Measurements from ENCODE around the gene SLC32A1. TPM values are rescaled to one million over a fixed set of nuclear protein-coding genes. Genes with fewer than 3 reads are reported as not detected.

Gene SLC32A1
- total and polyA plus RNA-seq, 2 donors from 2014 or later = not detected

DNA sequence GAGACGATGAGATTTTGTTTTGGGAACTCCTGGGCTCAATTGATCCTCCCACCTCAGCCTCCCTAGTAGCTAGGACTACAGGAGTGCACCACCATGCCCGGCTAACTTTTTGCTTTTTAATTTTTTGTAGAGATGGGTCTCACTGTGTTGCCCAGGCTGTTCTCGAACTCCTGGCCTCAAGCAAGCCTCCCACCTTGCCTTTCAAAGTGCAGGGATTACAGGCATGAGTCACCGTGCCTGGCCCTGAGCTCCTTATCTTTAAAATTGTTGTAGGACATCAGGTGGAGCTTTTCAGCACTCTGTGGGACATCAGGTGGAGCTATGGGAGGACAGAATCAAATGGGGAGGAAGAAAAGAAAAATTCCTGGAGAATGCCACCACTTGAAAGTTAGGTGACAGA, 36.7 kb downstream of the SLC32A1 start:
- no peaks in the 10 kb centered on the region for H3K4me1 ChIP-seq (ENCODE audit: control insufficient read depth in 2 of 3, insufficient read depth in 2 of 3, low read depth in 1 of 3, low read length in 3 of 3)
- no peak for DNase-seq
- H3K27ac ChIP-seq (ENCODE audit: low read depth in 2 of 2, low read length in 2 of 2) = no peak overlapping the region
- TF ChIP-seq, protein P1, sequence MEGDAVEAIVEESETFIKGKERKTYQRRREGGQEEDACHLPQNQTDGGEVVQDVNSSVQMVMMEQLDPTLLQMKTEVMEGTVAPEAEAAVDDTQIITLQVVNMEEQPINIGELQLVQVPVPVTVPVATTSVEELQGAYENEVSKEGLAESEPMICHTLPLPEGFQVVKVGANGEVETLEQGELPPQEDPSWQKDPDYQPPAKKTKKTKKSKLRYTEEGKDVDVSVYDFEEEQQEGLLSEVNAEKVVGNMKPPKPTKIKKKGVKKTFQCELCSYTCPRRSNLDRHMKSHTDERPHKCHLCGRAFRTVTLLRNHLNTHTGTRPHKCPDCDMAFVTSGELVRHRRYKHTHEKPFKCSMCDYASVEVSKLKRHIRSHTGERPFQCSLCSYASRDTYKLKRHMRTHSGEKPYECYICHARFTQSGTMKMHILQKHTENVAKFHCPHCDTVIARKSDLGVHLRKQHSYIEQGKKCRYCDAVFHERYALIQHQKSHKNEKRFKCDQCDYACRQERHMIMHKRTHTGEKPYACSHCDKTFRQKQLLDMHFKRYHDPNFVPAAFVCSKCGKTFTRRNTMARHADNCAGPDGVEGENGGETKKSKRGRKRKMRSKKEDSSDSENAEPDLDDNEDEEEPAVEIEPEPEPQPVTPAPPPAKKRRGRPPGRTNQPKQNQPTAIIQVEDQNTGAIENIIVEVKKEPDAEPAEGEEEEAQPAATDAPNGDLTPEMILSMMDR (IDR thresholded peaks at IDR 0.05; ENCODE audit: borderline replicate concordance, extremely low read depth, insufficient read depth) = no peak
- no peak overlapping the region for H3K4me3 ChIP-seq (ENCODE audit: low read length in 3 of 3)
- H3K9ac ChIP-seq (ENCODE audit: low read length in 3 of 3) = no peak overlapping the region
- H3K27me3 ChIP-seq (ENCODE audit: control insufficient read depth, insufficient read depth, low read length) = no peaks in the 10 kb centered on the region
- intact Hi-C loops (cut with DNase I) = no loop called here
- peaks cover 16 to 42% (median 28%) of the 10 kb centered on the region in 3 donors for H3K36me3 ChIP-seq (ENCODE audit: control insufficient read depth in 2 of 3, insufficient read depth in 3 of 3, low read length in 3 of 3)
- H3K9me3 ChIP-seq (ENCODE audit: control insufficient read depth in 2 of 3, insufficient read depth in 1 of 3, low read length in 3 of 3) = no peaks in the 10 kb centered on the region
- no peak for FAIRE-seq

DNA sequence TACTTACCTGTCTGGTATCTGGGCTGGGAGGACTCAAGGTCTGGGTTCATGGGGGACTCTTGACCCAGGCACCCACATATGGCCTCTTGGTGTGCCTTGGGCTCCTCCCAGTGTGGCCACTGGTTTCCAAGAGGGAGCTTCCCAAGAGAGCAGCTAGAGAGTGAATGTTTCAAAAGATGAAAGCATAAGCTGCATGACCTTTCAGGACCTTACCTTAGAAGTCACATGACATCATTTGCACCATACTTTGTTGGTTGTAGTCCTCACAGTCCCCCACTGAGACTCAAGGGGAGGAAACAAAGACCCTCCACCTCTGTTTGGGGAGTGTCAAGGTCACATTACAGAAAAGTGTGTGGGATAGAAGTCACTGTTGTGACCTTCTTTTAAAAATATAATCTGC, 37.9 kb downstream of the SLC32A1 start:
- H3K27me3 ChIP-seq (ENCODE audit: control insufficient read depth, insufficient read depth, low read length) = no peaks in the 10 kb centered on the region
- H3K9me3 ChIP-seq (ENCODE audit: control insufficient read depth in 2 of 3, insufficient read depth in 1 of 3, low read length in 3 of 3) = no peaks in the 10 kb centered on the region
- H3K4me3 ChIP-seq (ENCODE audit: low read length in 3 of 3) = no peak overlapping the region
- H3K36me3 ChIP-seq (ENCODE audit: control insufficient read depth in 2 of 3, insufficient read depth in 3 of 3, low read length in 3 of 3) = peaks cover 15 to 37% (median 27%) of the 10 kb centered on the region in 3 donors
- intact Hi-C loops (cut with DNase I) = no loop called here
- H3K4me1 ChIP-seq (ENCODE audit: control insufficient read depth in 2 of 3, insufficient read depth in 2 of 3, low read depth in 1 of 3, low read length in 3 of 3) = no peaks in the 10 kb centered on the region
- H3K9ac ChIP-seq (ENCODE audit: low read length in 3 of 3) = no peak overlapping the region
- no peak for FAIRE-seq
- TF ChIP-seq, protein P1 (IDR thresholded peaks at IDR 0.05; ENCODE audit: borderline replicate concordance, extremely low read depth, insufficient read depth) = no peak
- no peak for DNase-seq
- no peak overlapping the region for H3K27ac ChIP-seq (ENCODE audit: low read depth in 2 of 2, low read length in 2 of 2)

DNA sequence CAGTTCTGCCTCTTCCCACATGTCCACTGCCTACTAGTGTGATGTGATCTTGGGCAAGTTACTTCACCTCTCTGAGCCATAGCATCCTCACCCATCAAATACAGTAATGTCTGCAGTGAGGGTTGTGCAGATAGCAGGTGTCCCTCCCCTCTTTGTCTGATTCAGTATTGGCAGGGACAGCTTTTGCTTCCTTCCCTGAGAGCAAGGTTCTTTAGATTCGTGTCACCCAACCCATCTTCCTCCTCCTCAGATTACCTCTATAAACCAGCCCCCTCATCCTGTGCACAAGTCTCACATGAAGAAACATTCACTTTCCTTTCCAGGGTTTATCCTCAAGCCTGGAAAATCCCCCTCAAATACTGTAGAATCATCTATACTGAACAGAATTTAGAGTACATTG, 39.3 kb downstream of the SLC32A1 start:
- FAIRE-seq (no peak), DNase-seq (no peak)
- H3K27ac ChIP-seq (ENCODE audit: low read depth in 2 of 2, low read length in 2 of 2) = no peak overlapping the region
- H3K4me3 ChIP-seq (ENCODE audit: low read length in 3 of 3) = no peak overlapping the region
- intact Hi-C loops (cut with DNase I) = no loop called here
- H3K9ac ChIP-seq (ENCODE audit: low read length in 3 of 3) = no peak overlapping the region
- H3K36me3 ChIP-seq (ENCODE audit: control insufficient read depth in 2 of 3, insufficient read depth in 3 of 3, low read length in 3 of 3) = peaks cover 11 to 44% (median 31%) of the 10 kb centered on the region in 3 donors
- TF ChIP-seq, protein P1 (IDR thresholded peaks at IDR 0.05; ENCODE audit: borderline replicate concordance, extremely low read depth, insufficient read depth) = no peak
- H3K27me3 ChIP-seq (ENCODE audit: control insufficient read depth, insufficient read depth, low read length) = no peaks in the 10 kb centered on the region
- H3K4me1 ChIP-seq (ENCODE audit: control insufficient read depth in 2 of 3, insufficient read depth in 2 of 3, low read depth in 1 of 3, low read length in 3 of 3) = no peaks in the 10 kb centered on the region
- H3K9me3 ChIP-seq (ENCODE audit: control insufficient read depth in 2 of 3, insufficient read depth in 1 of 3, low read length in 3 of 3) = no peaks in the 10 kb centered on the region
